HG03280 (cell line): ENCODE data around the gene FAR1.
"Not testable (repeated sequence)": the region's sequence is repeated elsewhere in the genome, so short reads cannot be mapped to it uniquely, and the experiment has no call there.

Source experiments
- ATAC-seq: cut with Tn5 transposase; IDR thresholded peaks from one replicate; pipeline ENCODE4 v1.9.1; 2021; ENCODE audit warnings: mild to moderate bottlenecking, moderate library complexity; ENCODE audit not compliant: unreplicated experiment

Gene FAR1

GRCh38 chr11:13668102-13668956 lies at the start of gene FAR1:
Gene FAR1 (plus strand): TSS chr11:13668668. CDS start chr11:13694766, 26,098 bp downstream.
- ATAC-seq: peak; percentile 89

DNA sequence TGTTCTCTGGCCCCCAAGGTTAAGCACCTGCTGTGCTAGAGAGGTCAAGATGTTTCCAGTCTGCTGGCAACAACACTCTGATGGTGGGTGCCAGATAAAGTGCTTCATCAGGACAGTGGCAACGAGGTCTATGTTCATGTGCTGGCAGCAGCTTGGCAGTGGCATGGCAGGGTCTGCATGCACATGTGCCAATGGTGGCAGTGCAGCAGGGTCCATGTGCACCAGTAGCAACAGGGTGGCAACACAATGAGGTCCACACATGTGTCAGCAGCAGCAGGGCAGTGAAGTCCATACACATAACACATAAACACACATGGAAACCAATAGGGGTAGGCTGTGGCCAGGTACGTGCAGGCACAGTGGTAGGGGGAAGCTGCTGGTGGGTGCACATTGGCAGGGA lies 48.4 kb upstream of the FAR1 start:
- no peak for ATAC-seq

DNA sequence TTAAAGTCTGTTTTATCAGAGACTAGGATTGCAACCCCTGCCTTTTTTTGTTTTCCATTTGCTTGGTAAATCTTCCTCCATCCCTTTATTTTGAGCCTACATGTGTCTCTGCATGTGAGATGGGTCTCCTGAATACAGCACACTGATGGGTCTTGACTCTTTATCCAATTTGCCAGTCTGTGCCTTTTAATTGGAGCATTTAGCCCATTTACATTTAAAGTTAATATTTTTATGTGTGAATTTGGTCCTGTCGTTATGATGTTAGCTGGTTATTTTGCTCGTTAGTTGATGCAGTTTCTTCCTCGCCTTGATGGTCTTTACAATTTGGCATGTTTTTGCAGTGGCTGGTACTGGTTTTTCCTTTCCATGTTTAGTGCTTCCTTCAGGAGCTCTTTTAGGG lies 41.6 kb upstream of the FAR1 start:
- ATAC-seq: not testable (repeated sequence)

DNA sequence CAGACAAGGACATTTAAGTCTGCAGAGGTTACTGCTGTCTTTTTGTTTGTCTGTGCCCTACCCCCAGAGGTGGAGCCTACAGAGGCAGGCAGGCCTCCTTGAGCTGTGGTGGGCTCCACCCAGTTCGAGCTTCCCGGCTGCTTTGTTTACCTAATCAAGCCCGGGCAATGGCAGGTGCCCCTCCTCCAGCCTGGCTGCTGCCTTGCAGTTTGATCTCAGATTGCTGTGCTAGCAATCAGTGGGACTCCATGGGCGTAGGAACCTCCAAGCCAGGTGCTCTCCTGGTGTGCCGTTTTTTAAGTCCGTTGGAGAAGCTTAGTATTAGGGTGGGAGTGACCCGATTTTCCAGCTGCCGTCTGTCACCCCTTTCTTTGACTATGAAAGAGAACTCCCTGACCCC lies 39.8 kb upstream of the FAR1 start:
- not testable (repeated sequence) for ATAC-seq

DNA sequence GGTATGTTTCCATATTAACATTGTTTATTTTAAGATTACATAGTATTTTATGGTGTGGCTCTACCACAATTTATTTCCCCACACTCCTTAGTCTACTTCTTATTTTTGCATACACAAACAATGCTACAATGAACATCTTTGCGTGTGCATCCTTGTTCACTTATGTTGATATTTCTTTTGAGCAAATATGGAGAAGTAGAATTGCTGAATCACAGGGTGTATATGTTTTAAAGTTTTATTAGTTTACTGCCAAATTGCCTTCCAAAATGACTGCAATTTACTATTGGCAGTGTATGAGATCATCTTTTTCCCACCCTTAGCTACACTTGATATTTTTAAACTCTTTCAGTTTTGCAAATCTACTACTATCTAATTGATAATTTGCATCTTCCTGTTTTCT lies 38.7 kb upstream of the FAR1 start:
- ATAC-seq: no peak

DNA sequence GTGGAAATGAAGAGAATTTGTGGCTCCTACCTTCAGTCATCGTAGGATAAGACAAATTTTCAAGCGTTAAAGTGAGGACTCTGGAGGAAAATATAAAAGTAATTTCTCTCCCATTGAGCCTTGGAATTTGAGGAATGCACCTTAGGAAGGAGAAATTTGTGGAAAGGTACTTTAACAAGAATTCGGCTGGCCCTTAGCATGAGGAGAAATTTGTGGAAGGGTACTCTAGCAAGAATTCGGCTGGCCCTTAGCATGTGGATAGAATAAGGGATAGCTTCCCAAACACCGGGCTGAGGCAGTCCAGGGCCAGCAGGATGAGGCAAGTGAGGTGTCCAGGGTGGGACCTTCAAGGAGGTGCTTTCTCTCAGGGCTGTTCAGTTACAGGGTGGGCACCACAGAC lies 33.2 kb upstream of the FAR1 start:
- no peak for ATAC-seq

GRCh38 chr11:13635804-13636203 lies 32.7 kb upstream of the FAR1 start:
- no peak for ATAC-seq

DNA sequence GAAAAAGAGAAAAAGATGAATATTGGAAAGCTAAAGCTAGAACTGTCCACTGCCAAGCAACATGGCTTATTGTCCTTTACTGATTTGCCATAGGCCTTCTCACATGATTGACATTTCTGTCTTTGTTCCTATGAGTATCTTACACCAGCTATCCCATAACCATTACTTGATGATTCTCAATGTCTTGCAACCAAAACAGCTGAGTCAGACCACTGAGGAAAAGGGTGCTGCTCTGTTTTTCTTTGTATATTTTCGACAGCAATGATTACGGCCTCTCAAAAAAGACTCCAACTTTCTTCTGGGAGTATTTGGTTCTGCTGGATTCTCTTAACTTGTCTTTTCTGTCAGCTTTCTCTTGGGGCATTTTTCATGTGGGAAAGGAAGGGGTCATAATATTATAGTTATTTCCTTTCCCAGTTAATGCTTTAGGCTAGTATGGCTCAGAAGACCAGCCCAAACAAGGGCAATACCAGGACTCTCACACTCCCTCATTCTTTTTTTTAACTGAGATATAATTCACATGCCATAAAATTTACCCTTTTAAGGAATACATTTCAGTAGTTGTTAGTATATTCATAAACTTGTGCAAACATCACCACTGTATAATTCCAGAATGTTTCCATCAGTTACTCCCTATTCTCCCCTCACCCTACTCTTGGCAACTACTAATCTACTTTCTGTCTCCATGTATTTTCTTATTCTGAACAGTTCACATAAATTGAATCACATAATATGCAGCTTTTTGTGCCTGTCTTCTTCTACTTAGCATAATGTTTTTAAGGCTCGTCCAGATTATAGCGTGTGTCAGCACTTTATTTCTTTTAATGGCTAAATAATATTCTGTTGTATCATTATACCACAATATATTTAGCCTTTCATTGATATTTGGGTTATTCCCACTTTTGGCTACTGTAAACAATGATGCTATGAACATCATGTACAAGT lies 31.1 kb upstream of the FAR1 start:
- ATAC-seq: no peak

- no peak for ATAC-seq
Observed at GRCh38 chr11:13638422-13638821, 30.0 kb upstream of the FAR1 start.

DNA sequence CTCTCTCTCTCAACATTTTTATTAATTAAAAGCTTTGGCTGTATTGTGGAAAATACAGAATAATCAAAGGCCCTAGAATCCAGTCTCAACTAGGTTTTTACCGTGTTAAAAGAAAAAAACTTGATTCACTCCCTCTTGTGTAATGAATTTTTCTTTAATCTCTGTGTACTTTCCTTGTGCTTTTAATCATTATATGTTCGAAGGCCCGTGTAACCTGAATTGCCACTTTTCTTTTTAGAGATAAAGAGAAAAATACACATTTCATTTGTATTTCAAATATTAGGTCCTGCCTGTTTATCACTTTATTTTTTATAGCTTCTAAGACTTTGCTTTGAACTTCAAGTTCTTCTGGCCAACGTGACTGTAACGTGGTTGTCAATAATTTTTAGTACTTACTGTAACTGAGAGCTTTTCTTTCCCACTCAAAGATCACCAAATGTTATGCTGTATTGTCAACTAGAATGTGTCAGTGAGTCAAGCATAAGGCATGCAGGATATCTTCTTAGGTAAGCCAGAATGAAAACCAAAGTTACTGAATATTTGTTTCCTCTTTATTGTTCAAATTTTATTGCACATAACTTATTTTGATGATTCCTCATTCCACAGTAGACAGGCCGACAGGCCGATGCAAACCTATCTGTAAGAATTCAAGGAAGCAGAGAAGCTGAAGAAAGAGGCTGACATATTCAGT lies 23.3 kb upstream of the FAR1 start:
- ATAC-seq: no peak

DNA sequence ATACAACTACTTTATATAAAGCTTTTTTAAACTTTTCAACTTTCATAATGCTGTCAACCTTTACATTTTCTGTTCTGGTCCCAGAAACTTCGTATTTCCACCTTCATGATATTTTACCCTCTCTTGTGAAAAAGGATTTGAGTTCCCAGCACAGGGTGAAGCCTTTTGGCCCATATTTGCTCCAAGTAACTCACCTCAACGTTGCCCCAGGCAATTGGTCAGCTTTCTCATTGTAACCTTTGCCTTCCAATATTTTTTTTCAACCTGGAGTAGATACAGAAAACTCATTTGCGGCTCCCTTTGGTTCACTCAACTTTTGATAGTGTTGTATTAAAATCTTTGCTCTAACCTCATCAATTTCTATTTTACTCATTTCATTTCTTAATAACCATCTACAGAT lies 21.1 kb upstream of the FAR1 start:
- no peak for ATAC-seq

DNA sequence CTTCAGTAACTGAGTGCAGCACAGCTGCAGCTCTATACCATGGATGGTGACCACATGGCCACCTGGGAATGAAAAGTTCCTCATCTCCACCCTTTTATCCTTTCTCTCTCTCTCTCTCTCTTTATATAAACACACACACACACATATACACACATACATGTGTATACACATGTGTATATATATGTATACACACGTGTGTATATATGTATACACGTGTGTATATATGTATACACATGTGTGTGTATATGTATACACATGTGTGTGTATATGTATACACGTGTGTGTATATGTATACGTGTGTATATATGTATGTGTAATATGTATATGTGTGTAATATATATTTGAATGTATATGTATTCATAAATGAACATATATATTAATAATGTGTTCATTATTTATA lies 18.8 kb upstream of the FAR1 start:
- ATAC-seq: no peak

DNA sequence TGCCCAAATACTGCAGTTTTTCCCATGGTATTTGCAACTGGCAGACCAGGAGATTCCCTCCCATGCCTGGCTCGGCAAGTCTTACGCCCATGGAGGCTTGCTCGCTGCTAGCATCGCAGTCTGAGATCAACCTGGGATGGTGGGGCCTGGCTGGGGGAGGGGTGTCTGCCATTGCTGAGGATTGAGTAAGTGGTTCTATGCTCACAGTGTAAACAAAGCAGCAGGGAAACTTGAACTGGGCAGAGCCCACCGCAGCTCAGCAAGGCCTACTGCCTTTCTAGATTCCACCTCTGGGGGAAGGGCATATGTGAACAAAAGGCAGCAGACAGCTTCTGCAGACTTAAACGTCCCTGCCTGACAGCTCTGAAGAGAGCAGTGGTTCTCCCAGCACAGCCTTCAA lies 17.0 kb upstream of the FAR1 start:
- ATAC-seq: not testable (repeated sequence)

GRCh38 chr11:13661074-13661623 lies 7.3 kb upstream of the FAR1 start:
- ATAC-seq: no peak

GRCh38 chr11:13663631-13664071 lies 4.8 kb upstream of the FAR1 start:
- ATAC-seq: no peak

DNA sequence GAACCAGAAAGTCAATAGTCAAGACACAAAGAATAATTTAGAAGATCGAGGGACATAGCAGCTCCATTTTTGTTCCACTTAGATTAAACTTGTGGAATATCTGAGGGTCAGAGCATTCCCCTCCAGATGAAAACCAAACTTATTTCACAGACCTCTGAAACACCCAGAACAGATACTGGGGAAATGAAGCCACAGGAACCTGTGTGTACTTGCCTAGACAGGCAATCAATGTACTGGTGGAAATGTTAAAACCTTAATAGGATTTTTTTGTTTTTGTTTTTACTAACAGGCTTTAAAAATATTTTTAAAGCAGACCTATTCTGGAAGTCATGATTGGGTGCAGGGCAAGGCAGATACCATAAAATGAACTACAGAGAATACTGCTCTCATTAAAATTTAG lies 4.1 kb upstream of the FAR1 start:
- no peak for ATAC-seq

- ATAC-seq: no peak
Observed at GRCh38 chr11:13666708-13667107, 1.8 kb upstream of the FAR1 start.

GRCh38 chr11:13667245-13667644 lies 1.2 kb upstream of the FAR1 start:
- no peak for ATAC-seq

DNA sequence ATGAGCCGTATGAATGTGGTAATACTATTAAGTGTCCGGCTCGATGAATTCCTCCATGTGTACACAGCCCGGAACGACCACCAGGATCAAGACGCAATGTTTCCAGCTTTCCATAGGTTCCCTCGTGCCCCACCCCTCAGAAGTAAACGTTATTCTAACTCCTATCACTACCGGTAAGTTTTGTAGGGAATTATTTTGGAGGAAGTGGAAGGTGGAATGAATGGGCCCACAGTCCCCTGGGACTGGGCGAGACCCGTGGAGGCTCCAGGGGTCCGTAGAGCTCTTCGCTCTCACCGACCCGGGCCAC lies 720 bp upstream of the FAR1 start:
- ATAC-seq: no peak

DNA sequence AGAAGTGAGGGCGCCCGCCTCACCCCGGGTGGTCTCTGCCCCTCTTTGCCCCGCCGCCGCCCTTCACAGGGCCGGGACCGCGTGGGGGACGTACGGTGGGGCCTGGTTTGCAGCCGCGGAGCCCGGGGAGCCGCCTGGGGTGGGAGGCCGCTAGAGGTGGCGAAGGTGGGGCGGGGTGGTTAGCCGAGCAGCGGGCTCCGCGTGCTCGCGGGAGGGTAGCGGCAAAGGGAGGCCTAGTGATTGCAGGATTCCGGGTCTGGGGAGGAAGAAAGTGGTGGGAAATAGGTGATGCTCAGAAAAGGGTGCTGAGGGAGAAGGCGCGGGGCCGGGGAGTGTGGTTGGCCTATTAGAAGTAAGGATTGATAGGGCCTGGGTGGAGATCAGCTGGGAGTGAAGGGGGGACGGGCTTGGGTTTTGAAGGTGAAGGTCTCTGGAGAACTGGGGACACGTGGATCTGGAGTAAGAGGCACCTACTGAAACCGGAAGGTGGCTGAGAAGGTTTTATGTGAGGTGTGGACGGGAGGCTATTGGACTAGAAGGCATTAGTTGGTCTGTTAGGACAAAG lies 571 bp downstream of the FAR1 start:
- ATAC-seq: peak; percentile 23
